Transverse colon (tissue), 4 donors: ENCODE measurements around the gene OGT. TPM values are rescaled to one million over a fixed set of nuclear protein-coding genes. Genes with fewer than 3 reads are reported as not detected.
"Not testable (repeated sequence)": the region's sequence is repeated elsewhere in the genome, so short reads cannot be mapped to it uniquely, and the experiment has no call there.

Source experiments
- DNase-seq: peaks from one replicate; pipeline ENCODE4 v3.0.0-alpha.2; 2019
- H3K27ac ChIP-seq, 4 donors: fragments of 200-600 bp; sonication (generic); 2 replicates each; pipeline ENCODE4 v1.5.1; 2016 to 2018; ENCODE audit warnings: inconsistent platforms in 4 of 4
- H3K27me3 ChIP-seq: fragments of 200-600 bp; sonication (generic); 2 replicates; pipeline ENCODE4 v1.5.1; 2017; ENCODE audit warnings: inconsistent platforms
- H3K36me3 ChIP-seq, 4 donors: fragments of 200-600 bp; sonication (generic); 2 replicates each; pipeline ENCODE4 v1.5.1; 2017 to 2019; ENCODE audit warnings: inconsistent platforms in 4 of 4
- H3K4me1 ChIP-seq, 4 donors: fragments of 200-600 bp; sonication (generic); 2 replicates each; pipeline ENCODE4 v1.5.1; 2017 to 2020; ENCODE audit warnings: inconsistent platforms in 4 of 4
- H3K4me3 ChIP-seq, 4 donors: fragments of 200-600 bp; sonication (generic); 1 replicate in 1 of 4; 2 replicates in 3 of 4; pipeline versions ENCODE4 v1.5.1 to v1.6.1; 2017 to 2019; ENCODE audit warnings: inconsistent platforms in 4 of 4
- H3K9me3 ChIP-seq, 2 donors: fragments of 200-600 bp; sonication (generic); 2 replicates each; pipeline ENCODE4 v1.5.1; 2017 to 2019; ENCODE audit warnings: inconsistent platforms in 2 of 2
- EP300 ChIP-seq: sonication (generic); formaldehyde crosslinking; IDR thresholded peaks from one replicate; pipeline ENCODE4 v1.6.1; 2017; ENCODE audit warnings: antibody characterized with exemption, low read depth
- POLR2A ChIP-seq: fragments of 450-650 bp; IDR thresholded peaks from one replicate; pipeline ENCODE4 v1.6.1; 2016; ENCODE audit warnings: antibody characterized with exemption, mild to moderate bottlenecking, moderate library complexity
- POLR2AphosphoS5 ChIP-seq, 3 donors: sonication (generic); formaldehyde crosslinking; IDR thresholded peaks; one replicate each; pipeline ENCODE4 v1.6.1; 2016; ENCODE audit warnings: antibody characterized with exemption in 3 of 3
- WGBS, 2 donors: methylation state at CpG; one replicate each; pipeline ENCODE4 v1.1.5; 2018; ENCODE audit warnings: low coverage in 1 of 2; 5-methylcytosine and 5-hydroxymethylcytosine counted together
- in situ Hi-C, 4 donors: fragments of 200-750 bp; cut with MboI; loops; one replicate each; pipeline versions ENCODE4 v1.15.0 to v1.15.1; 2017; ENCODE audit warnings: low sequenced_read_pairs in 3 of 4, low pct_ligation_motif_present in 1 of 4, low pct_unique_long_range_greater_than_20kb in 1 of 4
- intact Hi-C: fragments of 100-400 bp; cut with DNase I; formaldehyde crosslinking; loops from one replicate; pipeline ENCODE4 v1.15.1; 2023; ENCODE audit warnings: low total_unique reads
- total RNA-seq, 4 donors: library from RNA; depleted of rRNA; stranded (reverse); fragments of >200 nt; gene quantifications; one replicate each; pipeline ENCODE4 v1.1.0, GENCODE V29; 2016
- TF ChIP-seq, protein P1 (sequence below), 5 experiments: fragments of 200-600 bp in 3 of 5; fragments of 450-650 bp in 2 of 5; sonication (generic) in 3 of 5; IDR thresholded peaks; 1 replicate in 2 of 5; 2 replicates in 3 of 5; pipeline ENCODE4 v1.5.1; 2016 to 2017; ENCODE audit warnings: antibody characterized with exemption in 5 of 5, inconsistent platforms in 3 of 5, mild to moderate bottlenecking in 2 of 5, moderate library complexity in 1 of 5

Gene OGT
- total RNA-seq, 4 donors from 2014 or later = 146 to 307 (median 237) TPM

DNA sequence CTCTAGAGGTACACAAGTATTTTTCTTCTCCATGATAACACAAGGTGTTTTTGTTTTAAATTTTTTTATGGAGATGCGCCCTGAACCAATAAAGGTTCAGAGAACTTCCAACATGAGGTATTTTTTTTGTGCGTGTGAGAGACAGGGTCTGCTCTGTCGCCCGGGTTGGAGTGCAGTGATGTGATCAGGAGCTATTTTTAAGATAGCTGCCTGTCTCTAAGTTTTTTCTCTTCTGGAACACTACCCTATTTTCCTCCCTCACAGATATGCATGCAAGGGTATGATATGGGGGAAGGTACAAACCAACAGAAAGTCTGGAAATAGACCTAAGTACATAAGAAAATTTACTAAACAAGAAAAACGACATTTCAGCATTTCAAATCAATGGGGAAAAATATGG, 48.3 kb downstream of the OGT start:
- Histone ChIP-seq H3K4me3 (no peak overlapping the region), H3K4me1 (no peaks in the 10 kb centered on the region), H3K36me3 (no peaks in the 10 kb centered on the region), H3K27me3 (no peaks in the 10 kb centered on the region), H3K9me3 (no peaks in the 10 kb centered on the region), H3K27ac (no peak overlapping the region)
- TF ChIP-seq, protein P1, sequence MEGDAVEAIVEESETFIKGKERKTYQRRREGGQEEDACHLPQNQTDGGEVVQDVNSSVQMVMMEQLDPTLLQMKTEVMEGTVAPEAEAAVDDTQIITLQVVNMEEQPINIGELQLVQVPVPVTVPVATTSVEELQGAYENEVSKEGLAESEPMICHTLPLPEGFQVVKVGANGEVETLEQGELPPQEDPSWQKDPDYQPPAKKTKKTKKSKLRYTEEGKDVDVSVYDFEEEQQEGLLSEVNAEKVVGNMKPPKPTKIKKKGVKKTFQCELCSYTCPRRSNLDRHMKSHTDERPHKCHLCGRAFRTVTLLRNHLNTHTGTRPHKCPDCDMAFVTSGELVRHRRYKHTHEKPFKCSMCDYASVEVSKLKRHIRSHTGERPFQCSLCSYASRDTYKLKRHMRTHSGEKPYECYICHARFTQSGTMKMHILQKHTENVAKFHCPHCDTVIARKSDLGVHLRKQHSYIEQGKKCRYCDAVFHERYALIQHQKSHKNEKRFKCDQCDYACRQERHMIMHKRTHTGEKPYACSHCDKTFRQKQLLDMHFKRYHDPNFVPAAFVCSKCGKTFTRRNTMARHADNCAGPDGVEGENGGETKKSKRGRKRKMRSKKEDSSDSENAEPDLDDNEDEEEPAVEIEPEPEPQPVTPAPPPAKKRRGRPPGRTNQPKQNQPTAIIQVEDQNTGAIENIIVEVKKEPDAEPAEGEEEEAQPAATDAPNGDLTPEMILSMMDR (IDR thresholded peaks at IDR 0.05) = no peak
- TF ChIP-seq EP300 (no peak), POLR2AphosphoS5 (IDR thresholded peaks at IDR 0.05) (no peak), POLR2A (no peak)
- intact Hi-C loops = loop anchor here (5.0 kb wide), 1 partner anchor 1149 kb away; no protein-coding TSS in a partner anchor
- 76% methylated on average over 5 of the region's 5 CpGs; no CpG with 5 or more reads in 1 of the 2 donors for WGBS, 2 donors
- no peak for DNase-seq
- in situ Hi-C loops = no loop called here

DNA sequence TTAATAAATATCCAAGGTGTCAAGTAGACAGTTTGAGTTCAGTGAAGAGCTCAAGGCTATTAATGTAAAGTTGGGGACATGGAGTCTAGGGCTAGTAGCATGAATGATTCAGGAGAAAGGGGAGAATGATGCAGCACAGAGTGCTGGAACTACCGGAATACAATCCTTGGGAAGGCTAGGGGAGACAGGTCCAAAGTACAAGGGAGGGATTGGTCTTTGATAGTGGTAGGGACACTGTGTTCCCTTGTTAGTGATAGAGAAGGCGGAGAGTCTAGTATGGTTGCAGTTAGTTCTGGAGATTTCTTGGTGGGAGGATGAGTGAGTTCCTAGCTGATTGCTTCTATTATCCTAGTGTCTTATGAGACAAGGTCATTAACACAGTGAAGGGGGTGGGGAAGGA, 54.0 kb downstream of the OGT start:
- Histone ChIP-seq H3K4me3 (no peak overlapping the region), H3K9me3 (no peaks in the 10 kb centered on the region), H3K4me1 (no peaks in the 10 kb centered on the region), H3K36me3 (no peaks in the 10 kb centered on the region), H3K27ac (peak overlapping the region in 3 of 4 donors; percentile 24 to 52 (median 28)), H3K27me3 (no peaks in the 10 kb centered on the region)
- WGBS, 2 donors = 81 to 83% methylated on average over 1 to 2 of the region's 2 CpGs
- in situ Hi-C loops (no loop called here), intact Hi-C loops (no loop called here)
- peak; percentile 14 for DNase-seq
- peak in 2 of 3 donors; percentile 19 to 48 for TF ChIP-seq POLR2AphosphoS5 (IDR thresholded peaks at IDR 0.05)
- TF ChIP-seq POLR2A = no peak
- TF ChIP-seq EP300 = no peak
- TF ChIP-seq, protein P1 (IDR thresholded peaks at IDR 0.05) = no peak

DNA sequence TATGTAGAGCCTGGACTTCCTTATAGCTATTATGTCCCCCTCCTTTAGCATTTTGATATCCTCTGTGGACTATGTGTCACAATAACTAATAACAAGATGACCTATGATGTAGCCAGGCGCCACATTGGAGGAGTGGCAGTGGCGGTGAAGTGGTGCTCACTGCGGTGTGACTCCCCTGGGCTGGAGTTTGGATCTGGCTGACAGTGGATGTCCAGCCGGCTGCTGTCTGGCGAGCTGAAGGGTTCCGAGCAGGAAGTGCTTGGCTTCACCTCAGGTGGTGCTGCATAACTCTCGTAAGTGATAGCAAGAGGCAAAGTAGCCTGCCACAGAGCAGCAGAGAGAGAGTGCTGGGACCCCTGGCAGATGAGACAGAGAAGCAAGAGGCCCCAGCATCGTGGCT, 60.3 kb downstream of the OGT start:
- H3K27me3 ChIP-seq, H3K9me3 ChIP-seq: not testable (repeated sequence)

DNA sequence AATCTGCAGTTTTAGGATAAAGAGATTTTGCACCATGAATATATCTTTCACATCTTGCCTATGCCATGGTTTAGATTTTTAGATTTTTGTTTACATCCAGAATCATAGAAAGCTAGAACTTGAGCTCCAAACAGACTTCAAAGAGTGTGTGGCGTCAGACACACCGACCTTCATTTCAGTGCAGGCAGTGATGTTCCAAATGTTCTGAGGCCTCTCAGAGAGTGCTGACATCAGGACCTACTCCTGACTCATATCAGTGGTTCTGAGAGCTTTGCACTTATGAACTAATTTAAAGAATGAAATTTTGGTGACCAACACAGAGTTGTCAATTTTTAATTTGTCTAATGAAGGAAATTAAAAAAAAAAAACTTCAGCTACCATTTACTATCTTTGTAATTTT, 67.1 kb downstream of the OGT start:
- 86 to 89% methylated on average over 2 of the region's 2 CpGs for WGBS, 2 donors
- in situ Hi-C loops = no loop called here

More for the DNA sequence above, 60.3 kb downstream of the OGT start:
- DNase-seq, H3K36me3 ChIP-seq, intact Hi-C loops, H3K27ac ChIP-seq, H3K4me1 ChIP-seq, H3K4me3 ChIP-seq, in situ Hi-C loops: not testable (repeated sequence)
- WGBS, 2 donors = 92% methylated on average over 7 of the region's 8 CpGs; no CpG with 5 or more reads in 1 of the 2 donors

DNA sequence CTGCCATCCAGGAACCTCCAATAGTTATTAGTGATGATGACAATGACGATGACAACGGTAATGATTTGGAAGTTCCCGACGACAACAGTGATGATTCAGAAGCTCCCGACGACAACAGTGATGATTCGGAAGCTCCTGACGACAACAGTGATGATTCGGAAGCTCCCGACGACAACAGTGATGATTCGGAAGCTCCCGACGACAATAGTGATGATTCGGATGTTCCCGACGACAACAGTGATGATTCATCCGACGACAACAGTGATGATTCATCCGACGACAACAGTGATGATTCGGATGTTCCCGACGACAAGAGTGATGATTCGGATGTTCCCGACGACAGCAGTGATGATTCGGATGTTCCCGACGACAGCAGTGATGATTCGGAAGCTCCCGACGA, 70.7 kb downstream of the OGT start:
- Histone ChIP-seq H3K4me3 (no peak overlapping the region), H3K9me3 (no peaks in the 10 kb centered on the region), H3K4me1 (no peaks in the 10 kb centered on the region), H3K27ac (no peak overlapping the region), H3K27me3 (no peaks in the 10 kb centered on the region), H3K36me3 (no peaks in the 10 kb centered on the region)
- no peak for DNase-seq
- in situ Hi-C loops (no loop called here), intact Hi-C loops (no loop called here)
- WGBS, 2 donors = 93% methylated on average over 33 of the region's 33 CpGs; no CpG with 5 or more reads in 1 of the 2 donors
- TF ChIP-seq POLR2AphosphoS5 (IDR thresholded peaks at IDR 0.05) (no peak), POLR2A (no peak), EP300 (no peak)
- TF ChIP-seq, protein P1 (IDR thresholded peaks at IDR 0.05) = no peak

More for the DNA sequence above, 67.1 kb downstream of the OGT start:
- no peak overlapping the region for H3K4me3 ChIP-seq
- no peaks in the 10 kb centered on the region for H3K36me3 ChIP-seq
- H3K27ac ChIP-seq = no peak overlapping the region
- TF ChIP-seq, protein P1 (IDR thresholded peaks at IDR 0.05) = no peak
- intact Hi-C loops = no loop called here
- no peaks in the 10 kb centered on the region for H3K4me1 ChIP-seq
- no peaks in the 10 kb centered on the region for H3K9me3 ChIP-seq
- H3K27me3 ChIP-seq = no peaks in the 10 kb centered on the region
- no peak for DNase-seq
